IMR-90 (cell line): ENCODE measurements around the gene RBKS. TPM values are rescaled to one million over a fixed set of nuclear protein-coding genes. Genes with fewer than 3 reads are reported as not detected.
A peak's percentile ranks its signal among the peaks of the same experiment; 100 is the strongest.

Source experiments
- ATAC-seq: fragments of 200-7000 bp; cut with Tn5 transposase; 2 replicates; pipeline ENCODE4 v1.9.1; 2020; ENCODE audit warnings: low read depth, mild to moderate bottlenecking, moderate library complexity
- BruUV-seq: library from RNA; stranded (reverse); fragments of 400-500 nt; replicated peaks from 2 replicates; lab custom pipeline; 2021; lab: Mats Ljungman, UMichigan
- CTCF ChIA-PET: fragments of 300-600 bp; formaldehyde crosslinking; extraction: SDS; loops from one replicate; lab custom pipeline; 2021; ENCODE audit warnings: antibody characterized with exemption; lab: Yijun Ruan, JAX
- POLR2A ChIA-PET: fragments of 300-600 bp; sonication (Branson Sonifier 250); formaldehyde crosslinking; loops from one replicate; lab custom pipeline; 2022; ENCODE audit warnings: antibody characterized with exemption; ENCODE audit not compliant: unreplicated experiment; lab: Charles Lee
- DNase-seq: peaks from one replicate; pipeline ENCODE4 v3.0.0; 2013
- H2AFZ ChIP-seq: replicated peaks from 2 replicates; pipeline ENCODE3; 2013; ENCODE audit warnings: low read length, mild to moderate bottlenecking; ENCODE audit not compliant: poor library complexity
- H2AK5ac ChIP-seq: 2 replicates; pipeline ENCODE4 v1.6.1; 2013; ENCODE audit warnings: low read depth, low read length, inconsistent platforms
- H2AK9ac ChIP-seq: replicated peaks from 2 replicates; pipeline ENCODE3; 2013; ENCODE audit warnings: mild to moderate bottlenecking, low read depth, low read length, moderate library complexity; ENCODE audit not compliant: poor library complexity
- H2BK120ac ChIP-seq: 2 replicates; pipeline ENCODE4 v1.6.1; 2013; ENCODE audit warnings: low read depth, low read length, inconsistent platforms
- H2BK15ac ChIP-seq: 3 replicates; pipeline ENCODE4 v1.6.1; 2013; ENCODE audit warnings: low read depth, low read length, inconsistent platforms
- H2BK20ac ChIP-seq: 2 replicates; pipeline ENCODE4 v1.6.1; 2013; ENCODE audit warnings: low read depth, mild to moderate bottlenecking, inconsistent platforms, low read length, moderate library complexity
- H2BK5ac ChIP-seq: 2 replicates; pipeline ENCODE4 v1.6.1; 2013; ENCODE audit warnings: mild to moderate bottlenecking, low read depth, low read length, inconsistent platforms; ENCODE audit not compliant: poor library complexity, severe bottlenecking
- H3K14ac ChIP-seq: replicated peaks from 2 replicates; pipeline ENCODE4 v1.6.1; 2013; ENCODE audit warnings: low read depth, low read length, inconsistent platforms
- H3K18ac ChIP-seq: 2 replicates; pipeline ENCODE4 v1.6.1; 2013; ENCODE audit warnings: low read depth, low read length, control low read depth
- H3K23ac ChIP-seq: 2 replicates; pipeline ENCODE4 v1.6.1; 2013; ENCODE audit warnings: low read depth, low read length, inconsistent platforms
- H3K27ac ChIP-seq: 2 replicates; pipeline ENCODE4 v1.5.1; 2013; ENCODE audit warnings: mild to moderate bottlenecking, control low read depth, low read length; ENCODE audit not compliant: insufficient read depth
- H3K27me3 ChIP-seq: 2 replicates; pipeline ENCODE4 v1.6.1; 2013; ENCODE audit warnings: low read length; ENCODE audit not compliant: control insufficient read depth, insufficient read depth
- H3K36me3 ChIP-seq: 2 replicates; pipeline ENCODE4 v1.6.1; 2013; ENCODE audit warnings: low read length, mixed read lengths; ENCODE audit not compliant: control insufficient read depth, insufficient read depth
- H3K4ac ChIP-seq: 2 replicates; pipeline ENCODE4 v1.6.1; 2013; ENCODE audit warnings: low read depth, low read length, inconsistent platforms
- H3K4me1 ChIP-seq: 2 replicates; pipeline ENCODE4 v1.6.1; 2013; ENCODE audit warnings: low read length, mixed read lengths; ENCODE audit not compliant: control insufficient read depth, insufficient read depth
- H3K4me2 ChIP-seq: 2 replicates; pipeline ENCODE4 v1.6.1; 2013; ENCODE audit warnings: low read depth, mild to moderate bottlenecking, control low read depth, low read length, moderate library complexity
- H3K4me3 ChIP-seq: 2 replicates; pipeline ENCODE4 v1.5.1; 2013; ENCODE audit warnings: low read depth, mild to moderate bottlenecking, control low read depth, low read length, moderate library complexity; ENCODE audit not compliant: insufficient read depth
- H3K56ac ChIP-seq: 2 replicates; pipeline ENCODE4 v1.6.1; 2013; ENCODE audit warnings: low read length, inconsistent platforms; ENCODE audit not compliant: insufficient read depth; ENCODE audit errors: extremely low read depth
- H3K79me1 ChIP-seq, 2 experiments: 2 replicates each; pipeline ENCODE4 v1.6.1; 2013; ENCODE audit warnings: low read length in 2 of 2, inconsistent platforms in 1 of 2, low read depth in 1 of 2
- H3K9ac ChIP-seq: 2 replicates; pipeline ENCODE4 v1.6.1; 2013; ENCODE audit warnings: low read depth, low read length, control low read depth
- H3K9me1 ChIP-seq: 2 replicates; pipeline ENCODE4 v1.6.1; 2013; ENCODE audit warnings: low read length, inconsistent platforms; ENCODE audit not compliant: insufficient read depth
- H3K9me3 ChIP-seq: 2 replicates; pipeline ENCODE4 v1.6.1; 2013; ENCODE audit warnings: low read length; ENCODE audit not compliant: control insufficient read depth, insufficient read depth
- H4K20me1 ChIP-seq: 2 replicates; pipeline ENCODE4 v1.6.1; 2013; ENCODE audit warnings: low read length, inconsistent platforms; ENCODE audit not compliant: insufficient read depth
- H4K5ac ChIP-seq: 2 replicates; pipeline ENCODE4 v1.6.1; 2013; ENCODE audit warnings: mild to moderate bottlenecking, low read depth, low read length, control low read depth
- H4K8ac ChIP-seq, 2 experiments: 2 replicates each; pipeline ENCODE4 v1.6.1; 2013; ENCODE audit warnings: low read depth in 2 of 2, low read length in 2 of 2, control low read depth in 1 of 2, inconsistent platforms in 1 of 2
- H4K91ac ChIP-seq: 2 replicates; pipeline ENCODE4 v1.6.1; 2013; ENCODE audit warnings: low read depth, low read length, inconsistent platforms; ENCODE audit not compliant: insufficient read depth
- MAFK ChIP-seq: IDR thresholded peaks from 2 replicates; pipeline ENCODE4 v1.6.1; 2012; ENCODE audit warnings: low read depth, low read length, improper control_type of control experiment
- NFE2L2 ChIP-seq: fragments of 150-350 bp; IDR thresholded peaks from 2 replicates; pipeline ENCODE4 v1.6.1; 2016; ENCODE audit warnings: low read depth, mild to moderate bottlenecking, low read length
- POLR2A ChIP-seq: IDR thresholded peaks from 2 replicates; pipeline ENCODE4 v1.6.1; 2012; ENCODE audit warnings: mild to moderate bottlenecking, low read depth, low read length
- WGBS, 2 experiments: methylation state at CpG; one replicate each; pipeline versions ENCODE4 v1.1.5 to v1.1.7; 2013; ENCODE audit warnings: missing lambda C conversion rate in 2 of 2; ENCODE audit not compliant: insufficient read length in 1 of 2; ENCODE audit errors: extremely low coverage in 2 of 2; 5-methylcytosine and 5-hydroxymethylcytosine counted together
- dilution Hi-C: fragments of 300-500 bp; cut with HindIII; formaldehyde crosslinking; loops from one replicate; pipeline ENCODE4 v1.14.3; 2018; ENCODE audit warnings: low sequenced_read_pairs; ENCODE audit not compliant: unreplicated experiment
- in situ Hi-C: fragments of 300-500 bp; cut with MboI; formaldehyde crosslinking; loops from 3 replicates; pipeline ENCODE4 v1.14.3; 2019; ENCODE audit warnings: low sequenced_read_pairs, inconsistent platforms, mixed read lengths
- intact Hi-C: fragments of 100-400 bp; cut with micrococcal nuclease; formaldehyde crosslinking; loops from 2 replicates; pipeline ENCODE4 v1.10.0; 2022
- polyA plus RNA-seq, 3 experiments: library from polyadenylated mRNA; depleted of rRNA; stranded (reverse); fragments of >200 nt; gene quantifications; 2 replicates each; pipeline ENCODE4 v1.2.3, GENCODE V29; 2012; ENCODE audit warnings: low replicate concordance in 1 of 3
- total RNA-seq: library from RNA; depleted of rRNA; stranded (reverse); fragments of >200 nt; gene quantifications from 2 replicates; pipeline ENCODE4 v1.2.3, GENCODE V29; 2012
- TF ChIP-seq, protein P1 (sequence below): conservative IDR thresholded peaks from 2 replicates; pipeline ENCODE4 v1.5.1; 2012; ENCODE audit warnings: mild to moderate bottlenecking, low read depth, low read length, improper control_type of control experiment
- TF ChIP-seq, protein P2 (sequence below): fragments of 150-350 bp; IDR thresholded peaks from 2 replicates; pipeline ENCODE4 v1.6.1; 2016; ENCODE audit warnings: low read depth, mild to moderate bottlenecking, low read length, moderate library complexity, borderline replicate concordance

RBKS gene
- total and polyA plus RNA-seq, 2 of the 4 experiments (the other 2 are of a cell fraction) = 1.1 to 1.4 TPM

DNA sequence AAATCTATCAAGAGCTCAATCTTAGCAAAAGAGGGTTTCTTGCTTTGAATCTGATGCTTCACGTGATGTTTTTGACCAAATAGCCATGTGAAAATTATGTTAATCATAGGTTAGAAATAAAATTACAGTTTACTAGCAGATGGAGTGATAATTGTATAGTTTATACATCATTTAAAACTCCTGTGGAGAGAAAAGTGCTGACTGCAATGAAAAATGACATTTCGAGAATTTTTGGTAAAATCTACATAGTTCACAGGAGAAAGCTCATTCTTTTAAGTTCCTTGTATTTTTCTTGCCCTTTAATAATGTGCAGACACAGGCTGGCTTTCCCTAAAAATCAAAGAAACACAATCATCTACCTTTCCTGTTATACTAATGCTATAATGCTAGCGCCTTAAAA, 33.2 kb downstream of the RBKS start:
- dilution Hi-C loops = no loop called here
- CTCF ChIA-PET = interaction anchor here (1.4 kb wide), 1 partner anchor 9 kb away, joined by 5 read pairs; no protein-coding TSS in a partner anchor

More for the DNA sequence above, 33.2 kb downstream of the RBKS start:
- Histone ChIP-seq H4K20me1 (no peaks in the 10 kb centered on the region), H3K4me2 (no peak overlapping the region), H2AK9ac (no peak overlapping the region), H3K27ac (no peak overlapping the region), H3K9ac (no peak overlapping the region), H4K8ac (no peak overlapping the region), H3K4me3 (no peak overlapping the region), H3K56ac (no peak overlapping the region), H2AK5ac (no peak overlapping the region), H3K18ac (no peak overlapping the region), H2BK15ac (no peak overlapping the region), H3K4me1 (peaks cover 15% of the 10 kb centered on the region), H3K14ac (no peak overlapping the region), H3K9me1 (peaks cover 10% of the 10 kb centered on the region; the same call in 1 of the 2 replicates), H3K4ac (no peak overlapping the region), H3K9me3 (no peaks in the 10 kb centered on the region), H2AFZ (no peak overlapping the region), H2BK5ac (peak overlapping the region; percentile 38), H3K23ac (no peak overlapping the region), H2BK120ac (peak overlapping the region; percentile 60; the same call in 1 of the 2 replicates), H3K79me1 (0 out of 4 replicates have a peak, but pooled peaks cover 0 to 3% of the 10 kb centered on the region in 2 experiments), H3K36me3 (no peaks in the 10 kb centered on the region), H2BK20ac (no peak overlapping the region), H4K91ac (no peak overlapping the region), H3K27me3 (no peaks in the 10 kb centered on the region), H4K5ac (no peak overlapping the region)
- TF ChIP-seq, protein P1, sequence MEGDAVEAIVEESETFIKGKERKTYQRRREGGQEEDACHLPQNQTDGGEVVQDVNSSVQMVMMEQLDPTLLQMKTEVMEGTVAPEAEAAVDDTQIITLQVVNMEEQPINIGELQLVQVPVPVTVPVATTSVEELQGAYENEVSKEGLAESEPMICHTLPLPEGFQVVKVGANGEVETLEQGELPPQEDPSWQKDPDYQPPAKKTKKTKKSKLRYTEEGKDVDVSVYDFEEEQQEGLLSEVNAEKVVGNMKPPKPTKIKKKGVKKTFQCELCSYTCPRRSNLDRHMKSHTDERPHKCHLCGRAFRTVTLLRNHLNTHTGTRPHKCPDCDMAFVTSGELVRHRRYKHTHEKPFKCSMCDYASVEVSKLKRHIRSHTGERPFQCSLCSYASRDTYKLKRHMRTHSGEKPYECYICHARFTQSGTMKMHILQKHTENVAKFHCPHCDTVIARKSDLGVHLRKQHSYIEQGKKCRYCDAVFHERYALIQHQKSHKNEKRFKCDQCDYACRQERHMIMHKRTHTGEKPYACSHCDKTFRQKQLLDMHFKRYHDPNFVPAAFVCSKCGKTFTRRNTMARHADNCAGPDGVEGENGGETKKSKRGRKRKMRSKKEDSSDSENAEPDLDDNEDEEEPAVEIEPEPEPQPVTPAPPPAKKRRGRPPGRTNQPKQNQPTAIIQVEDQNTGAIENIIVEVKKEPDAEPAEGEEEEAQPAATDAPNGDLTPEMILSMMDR = no peak
- TF ChIP-seq NFE2L2 (no peak), MAFK (peak; percentile 81), POLR2A (no peak)
- TF ChIP-seq, protein P2, sequence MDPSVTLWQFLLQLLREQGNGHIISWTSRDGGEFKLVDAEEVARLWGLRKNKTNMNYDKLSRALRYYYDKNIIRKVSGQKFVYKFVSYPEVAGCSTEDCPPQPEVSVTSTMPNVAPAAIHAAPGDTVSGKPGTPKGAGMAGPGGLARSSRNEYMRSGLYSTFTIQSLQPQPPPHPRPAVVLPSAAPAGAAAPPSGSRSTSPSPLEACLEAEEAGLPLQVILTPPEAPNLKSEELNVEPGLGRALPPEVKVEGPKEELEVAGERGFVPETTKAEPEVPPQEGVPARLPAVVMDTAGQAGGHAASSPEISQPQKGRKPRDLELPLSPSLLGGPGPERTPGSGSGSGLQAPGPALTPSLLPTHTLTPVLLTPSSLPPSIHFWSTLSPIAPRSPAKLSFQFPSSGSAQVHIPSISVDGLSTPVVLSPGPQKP = no peak
- DNase-seq (no peak), ATAC-seq (no peak)
- in situ Hi-C loops = no loop called here
- no CpG with 5 or more reads among the region's 3 CpGs for WGBS, 2 experiments
- intact Hi-C loops = no loop called here
- no TSS peak for BruUV-seq
- POLR2A ChIA-PET = no interaction called here
